PFSK-1 (cell line): ENCODE data around the gene XRCC3.

ENCODE experiments used
- FOXP2 ChIP-seq: optimal IDR thresholded peaks from 2 replicates; pipeline ENCODE3; 2011; ENCODE audit warnings: borderline replicate concordance, control low read depth, inconsistent platforms; ENCODE audit not compliant: insufficient read depth; ENCODE audit errors: extremely low read length, extremely low read depth
- POLR2AphosphoS5 ChIP-seq: IDR thresholded peaks from 2 replicates; pipeline ENCODE4 v1.6.1; 2012; ENCODE audit warnings: low read depth, mild to moderate bottlenecking, control low read depth, low read length, moderate library complexity
- SIN3A ChIP-seq: IDR thresholded peaks from 2 replicates; pipeline ENCODE4 v1.6.1; 2012; ENCODE audit warnings: mild to moderate bottlenecking, low read length, moderate library complexity, borderline replicate concordance; ENCODE audit not compliant: insufficient read depth
- TAF1 ChIP-seq: IDR thresholded peaks from 2 replicates; pipeline ENCODE4 v1.6.1; 2012; ENCODE audit warnings: low read length, control low read depth, borderline replicate concordance; ENCODE audit not compliant: insufficient read depth
- TF ChIP-seq, protein P1 (sequence below), 2 experiments: IDR thresholded peaks; 2 replicates each; pipeline versions ENCODE4 v1.6.1 to v1.8.0; 2011 to 2012; ENCODE audit warnings: low read depth in 2 of 2, low read length in 2 of 2, control low read depth in 1 of 2, inconsistent platforms in 1 of 2, mild to moderate bottlenecking in 1 of 2, moderate library complexity in 1 of 2; ENCODE audit not compliant: insufficient read depth in 1 of 2

DNA sequence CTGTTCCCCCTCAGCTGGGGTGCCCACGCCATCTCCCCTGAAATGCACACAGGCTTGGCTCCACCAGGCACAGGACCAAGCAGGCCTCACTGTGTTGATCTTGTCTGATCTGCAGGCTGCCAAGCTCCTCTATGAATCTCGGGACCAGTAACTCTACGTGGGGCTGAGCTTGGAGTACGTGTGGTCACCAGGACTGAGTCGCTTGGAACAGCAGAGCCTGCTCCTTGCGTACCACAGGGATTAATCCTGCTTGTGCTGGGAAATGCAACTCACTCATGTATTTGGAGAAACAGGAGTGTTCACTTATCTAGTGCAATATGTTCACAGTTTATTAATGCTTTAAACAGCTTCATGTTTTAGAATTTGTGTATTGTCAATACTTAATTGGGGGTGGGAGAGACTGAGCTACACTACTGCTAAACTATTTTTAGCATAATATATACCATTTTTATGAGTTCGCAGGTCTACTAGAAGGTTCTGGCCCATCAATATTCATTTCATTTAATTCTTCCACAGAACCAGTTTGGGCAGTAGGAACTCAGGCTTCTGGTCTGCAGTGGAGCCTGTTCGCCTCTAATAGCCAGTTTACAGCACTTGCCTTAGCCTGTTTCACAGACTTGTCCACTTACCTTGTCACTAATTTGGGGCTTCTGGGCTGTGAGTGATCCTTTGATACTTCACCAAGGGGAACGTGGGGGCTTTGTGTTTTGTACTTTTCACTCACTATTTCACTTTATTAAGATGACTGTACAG, 17.8 kb upstream of the XRCC3 start:
- no peak for TF ChIP-seq POLR2AphosphoS5
- TF ChIP-seq, protein P1, sequence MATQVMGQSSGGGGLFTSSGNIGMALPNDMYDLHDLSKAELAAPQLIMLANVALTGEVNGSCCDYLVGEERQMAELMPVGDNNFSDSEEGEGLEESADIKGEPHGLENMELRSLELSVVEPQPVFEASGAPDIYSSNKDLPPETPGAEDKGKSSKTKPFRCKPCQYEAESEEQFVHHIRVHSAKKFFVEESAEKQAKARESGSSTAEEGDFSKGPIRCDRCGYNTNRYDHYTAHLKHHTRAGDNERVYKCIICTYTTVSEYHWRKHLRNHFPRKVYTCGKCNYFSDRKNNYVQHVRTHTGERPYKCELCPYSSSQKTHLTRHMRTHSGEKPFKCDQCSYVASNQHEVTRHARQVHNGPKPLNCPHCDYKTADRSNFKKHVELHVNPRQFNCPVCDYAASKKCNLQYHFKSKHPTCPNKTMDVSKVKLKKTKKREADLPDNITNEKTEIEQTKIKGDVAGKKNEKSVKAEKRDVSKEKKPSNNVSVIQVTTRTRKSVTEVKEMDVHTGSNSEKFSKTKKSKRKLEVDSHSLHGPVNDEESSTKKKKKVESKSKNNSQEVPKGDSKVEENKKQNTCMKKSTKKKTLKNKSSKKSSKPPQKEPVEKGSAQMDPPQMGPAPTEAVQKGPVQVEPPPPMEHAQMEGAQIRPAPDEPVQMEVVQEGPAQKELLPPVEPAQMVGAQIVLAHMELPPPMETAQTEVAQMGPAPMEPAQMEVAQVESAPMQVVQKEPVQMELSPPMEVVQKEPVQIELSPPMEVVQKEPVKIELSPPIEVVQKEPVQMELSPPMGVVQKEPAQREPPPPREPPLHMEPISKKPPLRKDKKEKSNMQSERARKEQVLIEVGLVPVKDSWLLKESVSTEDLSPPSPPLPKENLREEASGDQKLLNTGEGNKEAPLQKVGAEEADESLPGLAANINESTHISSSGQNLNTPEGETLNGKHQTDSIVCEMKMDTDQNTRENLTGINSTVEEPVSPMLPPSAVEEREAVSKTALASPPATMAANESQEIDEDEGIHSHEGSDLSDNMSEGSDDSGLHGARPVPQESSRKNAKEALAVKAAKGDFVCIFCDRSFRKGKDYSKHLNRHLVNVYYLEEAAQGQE (IDR thresholded peaks at IDR 0.05; ENCODE audit: insufficient read depth in 1 of 2, low read depth in 2 of 2, low read length in 2 of 2): no peak
- TF ChIP-seq TAF1: no peak
- TF ChIP-seq SIN3A: no peak
- no peak for TF ChIP-seq FOXP2
